Cortex of kidney (tissue), 1 donor: Measurements from ENCODE around the gene PRDM16.

Experiments used
- DNase-seq: peaks from one replicate; lab custom pipeline; 2025; lab: John Stamatoyannopoulos, UW

Gene PRDM16

GRCh38 chr1:3463891-3464648 lies 395.1 kb downstream of the PRDM16 start:
- no peak for DNase-seq

GRCh38 chr1:3464649-3465025 lies 395.6 kb downstream of the PRDM16 start:
- no peak for DNase-seq

- no peak for DNase-seq
These were observed 396.3 kb downstream of the PRDM16 start for GRCh38 chr1:3465091-3465934.

GRCh38 chr1:3465935-3466321 lies 396.9 kb downstream of the PRDM16 start:
- no peak for DNase-seq

GRCh38 chr1:3466366-3467075 lies 397.5 kb downstream of the PRDM16 start:
- no peak for DNase-seq

GRCh38 chr1:3467096-3468036 lies 398.4 kb downstream of the PRDM16 start:
- no peak for DNase-seq

- no peak for DNase-seq
These were observed 399.5 kb downstream of the PRDM16 start for GRCh38 chr1:3468236-3469103.

- no peak for DNase-seq
These were observed 400.3 kb downstream of the PRDM16 start for GRCh38 chr1:3469104-3469848.

- DNase-seq: no peak
These were observed 401.0 kb downstream of the PRDM16 start for GRCh38 chr1:3469849-3470649.

- DNase-seq: no peak
These were observed 401.8 kb downstream of the PRDM16 start for GRCh38 chr1:3470650-3471355.

- DNase-seq: no peak
These were observed 402.5 kb downstream of the PRDM16 start for GRCh38 chr1:3471356-3472087.

GRCh38 chr1:3472088-3472850 lies 403.3 kb downstream of the PRDM16 start:
- no peak for DNase-seq

- DNase-seq: no peak
These were observed 403.9 kb downstream of the PRDM16 start for GRCh38 chr1:3472906-3473305.

GRCh38 chr1:3473381-3473844 lies 404.4 kb downstream of the PRDM16 start:
- DNase-seq: no peak

GRCh38 chr1:3474016-3474415 lies 405.0 kb downstream of the PRDM16 start:
- DNase-seq: no peak

- DNase-seq: no peak
These were observed 405.4 kb downstream of the PRDM16 start for GRCh38 chr1:3474421-3474820.
